Measurements from ENCODE around the gene THSD7B.

THSD7B gene

DNA sequence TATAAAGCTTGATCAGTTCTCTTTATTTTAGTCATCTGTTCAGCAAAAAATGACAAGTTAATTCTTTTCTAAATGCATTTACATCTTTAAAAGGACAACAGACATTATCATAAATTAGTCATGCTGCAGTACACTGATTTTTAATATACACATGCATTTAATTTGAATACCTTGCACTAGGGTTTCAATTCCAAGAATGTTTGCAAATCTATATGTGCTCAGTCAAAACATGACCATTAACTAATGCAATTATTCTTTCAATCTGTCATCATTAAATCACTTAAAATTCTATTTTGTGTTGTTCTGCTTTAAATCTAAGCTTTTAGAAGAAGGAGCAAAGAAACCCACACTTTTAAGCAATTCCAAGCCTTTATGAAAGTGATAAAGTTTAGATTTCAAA is 342.6 kb downstream of the THSD7B start:
- Histone ChIP-seq H2AFZ (ENCODE audit: low read length) (no peak overlapping the region), H3K79me2 (ENCODE audit: insufficient read depth, low read length) (no peaks in the 10 kb centered on the region), H4K20me1 (ENCODE audit: insufficient read depth, low read length) (no peaks in the 10 kb centered on the region), H3K4me3 (ENCODE audit: low read depth, low read length, poor library complexity, severe bottlenecking) (no peak overlapping the region), H3K27ac (ENCODE audit: low read depth, low read length, poor library complexity, severe bottlenecking) (no peak overlapping the region), H3K9me3 (ENCODE audit: low read length) (no peaks in the 10 kb centered on the region), H3K27me3 (ENCODE audit: insufficient read depth, low read length) (0 out of 2 replicates have a peak, but pooled peaks cover 4% of the 10 kb centered on the region), H3K4me1 (ENCODE audit: insufficient read depth, low read length, severe bottlenecking) (no peaks in the 10 kb centered on the region), H3K9me2 (ENCODE audit: low read depth, low read length) (no peaks in the 10 kb centered on the region), H3K9ac (ENCODE audit: low read length) (no peak overlapping the region), H3K36me3 (ENCODE audit: insufficient read depth, low read length) (no peaks in the 10 kb centered on the region), H3F3A (ENCODE audit: insufficient read depth, low read length) (no peaks in the 10 kb centered on the region), H3K4me2 (ENCODE audit: low read length) (no peak overlapping the region)
- no peak for TF ChIP-seq EZH2 (IDR thresholded peaks at IDR 0.05; ENCODE audit: borderline replicate concordance, low read length)
- TF ChIP-seq, protein P1, sequence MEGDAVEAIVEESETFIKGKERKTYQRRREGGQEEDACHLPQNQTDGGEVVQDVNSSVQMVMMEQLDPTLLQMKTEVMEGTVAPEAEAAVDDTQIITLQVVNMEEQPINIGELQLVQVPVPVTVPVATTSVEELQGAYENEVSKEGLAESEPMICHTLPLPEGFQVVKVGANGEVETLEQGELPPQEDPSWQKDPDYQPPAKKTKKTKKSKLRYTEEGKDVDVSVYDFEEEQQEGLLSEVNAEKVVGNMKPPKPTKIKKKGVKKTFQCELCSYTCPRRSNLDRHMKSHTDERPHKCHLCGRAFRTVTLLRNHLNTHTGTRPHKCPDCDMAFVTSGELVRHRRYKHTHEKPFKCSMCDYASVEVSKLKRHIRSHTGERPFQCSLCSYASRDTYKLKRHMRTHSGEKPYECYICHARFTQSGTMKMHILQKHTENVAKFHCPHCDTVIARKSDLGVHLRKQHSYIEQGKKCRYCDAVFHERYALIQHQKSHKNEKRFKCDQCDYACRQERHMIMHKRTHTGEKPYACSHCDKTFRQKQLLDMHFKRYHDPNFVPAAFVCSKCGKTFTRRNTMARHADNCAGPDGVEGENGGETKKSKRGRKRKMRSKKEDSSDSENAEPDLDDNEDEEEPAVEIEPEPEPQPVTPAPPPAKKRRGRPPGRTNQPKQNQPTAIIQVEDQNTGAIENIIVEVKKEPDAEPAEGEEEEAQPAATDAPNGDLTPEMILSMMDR (IDR thresholded peaks at IDR 0.05; ENCODE audit: low read length): no peak

DNA sequence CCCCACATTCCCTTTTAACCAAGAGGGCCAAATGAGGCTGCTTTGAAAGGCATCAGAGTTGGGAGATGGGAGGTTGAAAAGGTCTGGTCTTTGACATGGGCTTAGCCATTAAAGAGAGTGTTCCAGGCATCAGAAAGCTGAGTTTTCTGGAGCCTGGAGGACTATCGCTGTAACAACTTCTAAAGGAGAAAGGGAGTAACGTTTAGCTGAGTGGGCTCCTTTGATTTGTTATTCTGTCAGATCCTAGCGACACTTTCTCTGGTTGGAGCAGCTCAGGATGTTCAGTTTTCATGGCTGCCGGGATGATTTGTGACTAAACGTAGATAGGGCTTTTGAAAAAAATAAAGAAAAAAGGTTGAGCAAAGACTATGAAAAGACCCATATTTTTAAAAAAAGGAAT is 346.6 kb downstream of the THSD7B start:
- Histone ChIP-seq H2AFZ (ENCODE audit: low read length) (no peak overlapping the region), H3K27me3 (ENCODE audit: insufficient read depth, low read length) (0 out of 2 replicates have a peak, but pooled peaks cover 6% of the 10 kb centered on the region), H3K27ac (ENCODE audit: low read depth, low read length, poor library complexity, severe bottlenecking) (no peak overlapping the region), H3K4me1 (ENCODE audit: insufficient read depth, low read length, severe bottlenecking) (no peaks in the 10 kb centered on the region), H3K4me2 (ENCODE audit: low read length) (no peak overlapping the region), H3F3A (ENCODE audit: insufficient read depth, low read length) (no peaks in the 10 kb centered on the region), H3K36me3 (ENCODE audit: insufficient read depth, low read length) (no peaks in the 10 kb centered on the region), H3K9me3 (ENCODE audit: low read length) (no peaks in the 10 kb centered on the region), H3K4me3 (ENCODE audit: low read depth, low read length, poor library complexity, severe bottlenecking) (no peak overlapping the region), H3K9me2 (ENCODE audit: low read depth, low read length) (no peaks in the 10 kb centered on the region), H3K9ac (ENCODE audit: low read length) (no peak overlapping the region), H4K20me1 (ENCODE audit: insufficient read depth, low read length) (no peaks in the 10 kb centered on the region), H3K79me2 (ENCODE audit: insufficient read depth, low read length) (no peaks in the 10 kb centered on the region)
- TF ChIP-seq, protein P1 (IDR thresholded peaks at IDR 0.05; ENCODE audit: low read length): no peak
- no peak for TF ChIP-seq EZH2 (IDR thresholded peaks at IDR 0.05; ENCODE audit: borderline replicate concordance, low read length)

DNA sequence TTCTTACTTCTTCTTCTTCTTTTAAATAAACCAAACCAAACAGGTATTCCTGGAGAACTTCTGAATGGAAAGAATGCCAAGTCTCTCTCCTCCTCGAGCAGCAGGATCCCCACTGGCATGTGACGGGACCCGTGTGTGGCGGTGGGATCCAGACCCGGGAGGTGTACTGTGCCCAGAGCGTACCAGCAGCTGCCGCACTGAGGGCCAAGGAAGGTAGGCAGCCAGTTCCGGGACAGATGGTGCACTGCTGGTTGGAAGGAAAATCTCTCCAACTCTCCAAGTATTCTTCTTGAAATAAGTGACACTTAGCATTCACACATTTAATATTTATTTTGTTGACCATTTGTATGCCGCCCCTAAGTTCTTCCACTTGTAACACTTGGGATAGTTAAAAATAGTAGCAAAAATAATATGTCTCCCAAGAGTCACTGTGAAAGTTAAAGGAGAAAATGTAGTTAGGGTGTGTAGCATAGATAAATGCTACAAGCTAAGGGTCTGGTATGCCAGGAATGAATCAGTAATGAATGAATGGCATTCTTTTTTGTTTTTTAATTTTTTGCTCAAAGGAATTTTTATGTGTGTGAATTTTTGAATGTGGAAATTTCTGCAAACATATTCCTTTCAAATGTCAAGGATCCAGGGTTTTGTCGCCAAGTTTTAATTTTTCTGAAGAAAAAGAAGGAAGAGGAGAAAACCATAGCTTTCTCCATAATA is 349.9 kb downstream of the THSD7B start:
- no peaks in the 10 kb centered on the region for H3K36me3 ChIP-seq (ENCODE audit: insufficient read depth, low read length)
- H3K4me1 ChIP-seq (ENCODE audit: insufficient read depth, low read length, severe bottlenecking): no peaks in the 10 kb centered on the region
- TF ChIP-seq EZH2 (IDR thresholded peaks at IDR 0.05; ENCODE audit: borderline replicate concordance, low read length): no peak
- TF ChIP-seq, protein P1 (IDR thresholded peaks at IDR 0.05; ENCODE audit: low read length): no peak
- no peak overlapping the region for H3K27ac ChIP-seq (ENCODE audit: low read depth, low read length, poor library complexity, severe bottlenecking)
- 0 out of 2 replicates have a peak, but pooled peaks cover 6% of the 10 kb centered on the region for H3K27me3 ChIP-seq (ENCODE audit: insufficient read depth, low read length)
- H3F3A ChIP-seq (ENCODE audit: insufficient read depth, low read length): no peaks in the 10 kb centered on the region
- H3K9me3 ChIP-seq (ENCODE audit: low read length): no peaks in the 10 kb centered on the region
- no peak overlapping the region for H3K4me3 ChIP-seq (ENCODE audit: low read depth, low read length, poor library complexity, severe bottlenecking)
- no peaks in the 10 kb centered on the region for H3K9me2 ChIP-seq (ENCODE audit: low read depth, low read length)
- H2AFZ ChIP-seq (ENCODE audit: low read length): no peak overlapping the region
- H3K79me2 ChIP-seq (ENCODE audit: insufficient read depth, low read length): no peaks in the 10 kb centered on the region
- H3K4me2 ChIP-seq (ENCODE audit: low read length): no peak overlapping the region
- no peak overlapping the region for H3K9ac ChIP-seq (ENCODE audit: low read length)
- H4K20me1 ChIP-seq (ENCODE audit: insufficient read depth, low read length): no peaks in the 10 kb centered on the region
